ENCODE results near the gene AP3B1.

DNA sequence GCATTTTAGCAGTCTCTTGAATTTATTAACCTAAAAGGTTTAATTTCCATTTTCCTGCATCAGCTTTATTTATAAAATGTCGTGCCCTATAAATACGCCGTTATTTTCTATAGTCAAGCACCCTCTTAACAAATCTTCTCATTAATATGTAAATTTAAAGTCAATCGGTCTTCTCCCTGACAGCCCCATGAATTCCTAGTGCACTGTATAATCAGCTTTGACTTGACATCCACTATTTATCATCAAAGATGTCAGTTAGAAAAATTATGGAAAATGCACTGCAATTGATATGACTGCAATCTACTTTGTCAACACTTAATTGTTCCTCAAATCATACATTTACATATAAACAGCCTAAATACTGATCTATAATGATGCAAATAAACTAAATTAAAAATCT lies 83.4 kb downstream of the AP3B1 start:
- TF ChIP-seq CTCF (IDR thresholded peaks at IDR 0.05) (no peak), POLR2A (IDR thresholded peaks at IDR 0.05; ENCODE audit: low read depth) (no peak), POLR2AphosphoS5 (IDR thresholded peaks at IDR 0.05) (no peak)
